ENCODE measurements around the gene DIAPH2.
A peak's percentile ranks its signal among the peaks of the same experiment; 100 is the strongest.
"Not testable (repeated sequence)": the region's sequence is repeated elsewhere in the genome, so short reads cannot be mapped to it uniquely, and the experiment has no call there.

DIAPH2 gene

GRCh38 chrX:96713303-96713702 lies 28.7 kb downstream of the DIAPH2 start:
- DNase-seq (ENCODE audit: low read depth): no peak

GRCh38 chrX:96714393-96714792 lies 29.8 kb downstream of the DIAPH2 start:
- peak; percentile 8 for DNase-seq (ENCODE audit: low read depth)
- H3K4me3 ChIP-seq (ENCODE audit: control insufficient read depth, low read depth, low read length): not testable (repeated sequence)

More at GRCh38 chrX:96713303-96713702, 28.7 kb downstream of the DIAPH2 start:
- no peak for TF ChIP-seq CTCF (conservative IDR thresholded peaks at IDR 0.05; ENCODE audit: control insufficient read depth, insufficient read depth, low read depth, low read length)
- no peak overlapping the region for H3K4me3 ChIP-seq (ENCODE audit: control insufficient read depth, low read depth, low read length)

GRCh38 chrX:96715481-96715880 lies 30.8 kb downstream of the DIAPH2 start:
- DNase-seq (ENCODE audit: low read depth): peak; percentile 33
- no peak overlapping the region for H3K4me3 ChIP-seq (ENCODE audit: control insufficient read depth, low read depth, low read length)
- no peak for TF ChIP-seq CTCF (conservative IDR thresholded peaks at IDR 0.05; ENCODE audit: control insufficient read depth, insufficient read depth, low read depth, low read length)

GRCh38 chrX:96719161-96719875 lies 34.7 kb downstream of the DIAPH2 start:
- no peak for DNase-seq (ENCODE audit: low read depth)
- H3K4me3 ChIP-seq (ENCODE audit: control insufficient read depth, low read depth, low read length): no peak overlapping the region
- no peak for TF ChIP-seq CTCF (conservative IDR thresholded peaks at IDR 0.05; ENCODE audit: control insufficient read depth, insufficient read depth, low read depth, low read length)

- no peak overlapping the region for H3K4me3 ChIP-seq (ENCODE audit: control insufficient read depth, low read depth, low read length)
- DNase-seq (ENCODE audit: low read depth): no peak
- TF ChIP-seq CTCF (conservative IDR thresholded peaks at IDR 0.05; ENCODE audit: control insufficient read depth, insufficient read depth, low read depth, low read length): no peak
These were observed 36.7 kb downstream of the DIAPH2 start for GRCh38 chrX:96721354-96721753.

GRCh38 chrX:96722781-96723180 lies 38.1 kb downstream of the DIAPH2 start:
- no peak for DNase-seq (ENCODE audit: low read depth)
- no peak for TF ChIP-seq CTCF (conservative IDR thresholded peaks at IDR 0.05; ENCODE audit: control insufficient read depth, insufficient read depth, low read depth, low read length)
- no peak overlapping the region for H3K4me3 ChIP-seq (ENCODE audit: control insufficient read depth, low read depth, low read length)

GRCh38 chrX:96729053-96729452 lies 44.4 kb downstream of the DIAPH2 start:
- no peak overlapping the region for H3K4me3 ChIP-seq (ENCODE audit: control insufficient read depth, low read depth, low read length)
- no peak for DNase-seq (ENCODE audit: low read depth)
- no peak for TF ChIP-seq CTCF (conservative IDR thresholded peaks at IDR 0.05; ENCODE audit: control insufficient read depth, insufficient read depth, low read depth, low read length)
